Lower lobe of right lung (tissue), 2 donors: ENCODE results near the gene MRPS23. TPM values are rescaled to one million over a fixed set of nuclear protein-coding genes. Genes with fewer than 3 reads are reported as not detected.
A peak's percentile ranks its signal among the peaks of the same experiment; 100 is the strongest.

ENCODE experiments used
- ATAC-seq, 2 donors: fragments of 200-7000 bp; cut with Tn5 transposase; one replicate each; pipeline ENCODE4 v1.9.1; 2020 to 2022; ENCODE audit warnings: mild to moderate bottlenecking in 2 of 2, moderate library complexity in 2 of 2
- DNase-seq: peaks from one replicate; pipeline ENCODE4 v3.0.0-alpha.2; 2020
- H3K27ac ChIP-seq: fragments of 200-600 bp; one replicate; pipeline ENCODE4 v1.8.0; 2022
- H3K27me3 ChIP-seq: fragments of 200-600 bp; one replicate; pipeline ENCODE4 v1.8.0; 2022; ENCODE audit warnings: low read depth
- H3K36me3 ChIP-seq: fragments of 200-600 bp; one replicate; pipeline ENCODE4 v1.8.0; 2022; ENCODE audit warnings: mild to moderate bottlenecking
- H3K4me1 ChIP-seq: fragments of 200-600 bp; one replicate; pipeline ENCODE4 v1.8.0; 2022
- H3K4me3 ChIP-seq: fragments of 200-600 bp; one replicate; pipeline ENCODE4 v1.8.0; 2022; ENCODE audit warnings: mild to moderate bottlenecking
- H3K9me3 ChIP-seq: fragments of 200-600 bp; one replicate; pipeline ENCODE4 v1.8.0; 2022
- CTCF ChIP-seq: fragments of 200-600 bp; IDR thresholded peaks from one replicate; pipeline ENCODE4 v1.8.0; 2022; ENCODE audit warnings: antibody characterized with exemption, mild to moderate bottlenecking
- intact Hi-C: fragments of 100-400 bp; cut with DNase I; formaldehyde crosslinking; loops from one replicate; pipeline ENCODE4 v1.11.0; 2022
- total RNA-seq: library from RNA; stranded (reverse); fragmentation: NEBNext Ultra II Directional; extraction: Animal tissue kit (Norgen Biotek cat#: 25700); gene quantifications from one replicate; pipeline ENCODE4 v1.2.1, GENCODE V29; 2021
- donor health status: DM: no; HTN: yes; CAD: no; lungs with severe emphysema.

The MRPS23 gene
- total RNA-seq, 1 donor from 2014 or later = 35.4 TPM

- TF ChIP-seq CTCF = no peak
- DNase-seq = no peak
- Histone ChIP-seq H3K4me1 (peaks cover 48% of the 10 kb centered on the region), H3K4me3 (no peak overlapping the region), H3K9me3 (no peaks in the 10 kb centered on the region), H3K27ac (peak overlapping the region; percentile 78), H3K36me3 (peaks cover 67% of the 10 kb centered on the region), H3K27me3 (no peaks in the 10 kb centered on the region)
- intact Hi-C loops = no loop called here
- no peak for ATAC-seq
Observed at GRCh38 chr17:57873261-57874057, 23.6 kb upstream of the MRPS23 start.

- Histone ChIP-seq H3K9me3 (no peaks in the 10 kb centered on the region), H3K4me1 (peaks cover 58% of the 10 kb centered on the region), H3K27ac (no peak overlapping the region), H3K4me3 (no peak overlapping the region), H3K27me3 (no peaks in the 10 kb centered on the region), H3K36me3 (peaks cover 59% of the 10 kb centered on the region)
- DNase-seq (no peak), ATAC-seq (no peak)
- intact Hi-C loops = no loop called here
- no peak for TF ChIP-seq CTCF
Observed at GRCh38 chr17:57872536-57872935, 22.7 kb upstream of the MRPS23 start.

- H3K36me3 ChIP-seq = peaks cover 55% of the 10 kb centered on the region
- no peaks in the 10 kb centered on the region for H3K9me3 ChIP-seq
- no peak overlapping the region for H3K27ac ChIP-seq
- ATAC-seq = no peak
- intact Hi-C loops = no loop called here
- TF ChIP-seq CTCF = no peak
- DNase-seq = no peak
- H3K27me3 ChIP-seq = no peaks in the 10 kb centered on the region
- no peak overlapping the region for H3K4me3 ChIP-seq
- H3K4me1 ChIP-seq = peaks cover 58% of the 10 kb centered on the region
Observed at GRCh38 chr17:57871863-57872262, 22.0 kb upstream of the MRPS23 start.

- peaks cover 52% of the 10 kb centered on the region for H3K4me1 ChIP-seq
- no peak overlapping the region for H3K4me3 ChIP-seq
- H3K9me3 ChIP-seq = no peaks in the 10 kb centered on the region
- intact Hi-C loops = no loop called here
- ATAC-seq (no peak), DNase-seq (no peak)
- H3K27me3 ChIP-seq = no peaks in the 10 kb centered on the region
- no peak overlapping the region for H3K27ac ChIP-seq
- TF ChIP-seq CTCF = no peak
- peaks cover 57% of the 10 kb centered on the region for H3K36me3 ChIP-seq
Observed at GRCh38 chr17:57871155-57871554, 21.3 kb upstream of the MRPS23 start.

- no peaks in the 10 kb centered on the region for H3K9me3 ChIP-seq
- intact Hi-C loops = no loop called here
- no peaks in the 10 kb centered on the region for H3K27me3 ChIP-seq
- no peak overlapping the region for H3K27ac ChIP-seq
- no peak for TF ChIP-seq CTCF
- H3K4me3 ChIP-seq = no peak overlapping the region
- ATAC-seq (no peak), DNase-seq (no peak)
- peaks cover 63% of the 10 kb centered on the region for H3K36me3 ChIP-seq
- H3K4me1 ChIP-seq = peaks cover 43% of the 10 kb centered on the region
Observed at GRCh38 chr17:57870283-57870635, 20.4 kb upstream of the MRPS23 start.
